Testis (tissue), 3 donors: Measurements from ENCODE around the gene ENTREP3. TPM values are rescaled to one million over a fixed set of nuclear protein-coding genes. Genes with fewer than 3 reads are reported as not detected.

Source experiments
- DNase-seq: peaks from one replicate; pipeline ENCODE4 v3.0.0-alpha.2; 2019
- H3K27ac ChIP-seq, 2 donors: fragments of 200-600 bp; sonication (generic); one replicate each; pipeline ENCODE4 v1.5.1; 2019
- H3K27me3 ChIP-seq: fragments of 200-600 bp; sonication (generic); one replicate; pipeline ENCODE4 v1.5.1; 2019
- H3K36me3 ChIP-seq: fragments of 200-600 bp; sonication (generic); one replicate; pipeline ENCODE4 v1.5.1; 2017; ENCODE audit warnings: low read depth; ENCODE audit errors: missing control alignments
- H3K4me1 ChIP-seq: fragments of 200-600 bp; sonication (generic); one replicate; pipeline ENCODE4 v1.5.1; 2019
- H3K4me3 ChIP-seq, 2 donors: fragments of 200-600 bp; sonication (generic); one replicate each; pipeline ENCODE4 v1.5.1; 2017 to 2019
- H3K9me3 ChIP-seq: fragments of 200-600 bp; sonication (generic); one replicate; pipeline ENCODE4 v1.5.1; 2017
- CTCF ChIP-seq, 3 experiments: fragments of 450-650 bp in 2 of 3; fragments of 200-600 bp in 1 of 3; sonication (generic) in 1 of 3; IDR thresholded peaks; one replicate each; pipeline ENCODE4 v1.5.1; 2016 to 2019; ENCODE audit warnings: antibody characterized with exemption in 3 of 3, mild to moderate bottlenecking in 2 of 3, moderate library complexity in 1 of 3
- POLR2A ChIP-seq: fragments of 450-650 bp; IDR thresholded peaks from one replicate; pipeline ENCODE4 v1.6.1; 2017; ENCODE audit warnings: antibody characterized with exemption, mild to moderate bottlenecking, moderate library complexity
- WGBS, 2 donors: methylation state at CpG; one replicate each; pipeline ENCODE4 v1.1.5; 2018; 5-methylcytosine and 5-hydroxymethylcytosine counted together
- intact Hi-C: fragments of 100-400 bp; cut with DNase I; formaldehyde crosslinking; loops from one replicate; pipeline ENCODE4 v1.15.1; 2023; ENCODE audit warnings: low total_unique reads
- polyA plus RNA-seq: library from polyadenylated mRNA; stranded (reverse); fragments of 350-450 nt; fragmentation: Illumina TruSeq; extraction: RNeasy Lipid Tissue Mini Kit (QIAGEN cat#74804); gene quantifications from one replicate; pipeline ENCODE4 v1.2.3, GENCODE V29; 2014; ENCODE audit warnings: low read depth, low replicate concordance; ENCODE audit not compliant: insufficient read depth
- total RNA-seq, 2 donors: library from RNA; depleted of rRNA; stranded (reverse); fragments of >200 nt; gene quantifications; one replicate each; pipeline ENCODE4 v1.2.3, GENCODE V29; 2016

The ENTREP3 gene
- total and polyA plus RNA-seq, 3 donors from 2014 or later = 14.3 to 27.9 (median 15.8) TPM

DNA sequence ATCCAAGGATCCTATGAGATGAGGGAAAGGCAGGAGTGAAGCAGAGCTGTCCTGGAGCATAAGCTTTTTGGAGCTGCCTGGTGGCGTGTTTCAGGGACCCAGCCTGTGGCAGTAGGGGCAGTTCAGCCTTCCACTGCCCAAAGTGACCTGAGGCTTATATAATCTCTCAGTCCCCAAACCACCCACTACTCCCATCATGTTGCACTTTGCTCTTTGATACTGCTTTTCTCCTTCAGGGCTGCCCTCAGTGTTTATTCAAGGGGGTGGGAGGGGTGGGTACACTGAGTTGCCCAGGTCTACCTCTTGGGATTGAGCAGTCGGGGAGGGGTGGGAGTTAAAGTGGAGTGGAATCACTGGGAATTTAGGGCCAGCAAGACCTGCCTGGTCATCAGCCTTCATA is 31.3 kb upstream of the ENTREP3 start:
- DNase-seq = no peak
- no peak for TF ChIP-seq POLR2A
- no peak for TF ChIP-seq CTCF (IDR thresholded peaks at IDR 0.05)
- Histone ChIP-seq H3K27ac (no peak overlapping the region), H3K9me3 (no peaks in the 10 kb centered on the region), H3K36me3 (no peaks in the 10 kb centered on the region), H3K27me3 (no peaks in the 10 kb centered on the region), H3K4me1 (no peaks in the 10 kb centered on the region), H3K4me3 (no peak overlapping the region)
- intact Hi-C loops = no loop called here
- 92 to 95% methylated on average over 2 of the region's 2 CpGs for WGBS, 2 donors

GRCh38 chr1:155285631-155286044 is 30.4 kb upstream of the ENTREP3 start:
- no peaks in the 10 kb centered on the region for H3K9me3 ChIP-seq
- no peaks in the 10 kb centered on the region for H3K36me3 ChIP-seq
- H3K4me3 ChIP-seq = no peak overlapping the region
- no peak overlapping the region for H3K27ac ChIP-seq
- WGBS, 2 donors = 92% methylated on average over 2 to 17 of the region's 18 CpGs
- TF ChIP-seq CTCF (IDR thresholded peaks at IDR 0.05) (no peak), POLR2A (no peak)
- DNase-seq = no peak
- no peaks in the 10 kb centered on the region for H3K4me1 ChIP-seq
- no peaks in the 10 kb centered on the region for H3K27me3 ChIP-seq
- intact Hi-C loops = no loop called here

- no peaks in the 10 kb centered on the region for H3K9me3 ChIP-seq
- WGBS, 2 donors = 93 to 96% methylated on average over 9 to 14 of the region's 14 CpGs
- no peak overlapping the region for H3K4me3 ChIP-seq
- H3K27ac ChIP-seq = no peak overlapping the region
- no peaks in the 10 kb centered on the region for H3K27me3 ChIP-seq
- no peak for DNase-seq
- intact Hi-C loops = no loop called here
- no peaks in the 10 kb centered on the region for H3K36me3 ChIP-seq
- TF ChIP-seq POLR2A (no peak), CTCF (IDR thresholded peaks at IDR 0.05) (no peak)
- H3K4me1 ChIP-seq = no peaks in the 10 kb centered on the region
Measured at GRCh38 chr1:155285063-155285462, 29.8 kb upstream of the ENTREP3 start.

- Histone ChIP-seq H3K36me3 (no peaks in the 10 kb centered on the region), H3K27ac (no peak overlapping the region), H3K9me3 (no peaks in the 10 kb centered on the region), H3K27me3 (no peaks in the 10 kb centered on the region), H3K4me3 (no peak overlapping the region), H3K4me1 (no peaks in the 10 kb centered on the region)
- no peak for TF ChIP-seq POLR2A
- TF ChIP-seq CTCF (IDR thresholded peaks at IDR 0.05) = no peak
- WGBS, 2 donors = 91 to 100% methylated on average over 2 to 12 of the region's 12 CpGs
- intact Hi-C loops = no loop called here
- DNase-seq = no peak
Measured at GRCh38 chr1:155284476-155284875, 29.2 kb upstream of the ENTREP3 start.

DNA sequence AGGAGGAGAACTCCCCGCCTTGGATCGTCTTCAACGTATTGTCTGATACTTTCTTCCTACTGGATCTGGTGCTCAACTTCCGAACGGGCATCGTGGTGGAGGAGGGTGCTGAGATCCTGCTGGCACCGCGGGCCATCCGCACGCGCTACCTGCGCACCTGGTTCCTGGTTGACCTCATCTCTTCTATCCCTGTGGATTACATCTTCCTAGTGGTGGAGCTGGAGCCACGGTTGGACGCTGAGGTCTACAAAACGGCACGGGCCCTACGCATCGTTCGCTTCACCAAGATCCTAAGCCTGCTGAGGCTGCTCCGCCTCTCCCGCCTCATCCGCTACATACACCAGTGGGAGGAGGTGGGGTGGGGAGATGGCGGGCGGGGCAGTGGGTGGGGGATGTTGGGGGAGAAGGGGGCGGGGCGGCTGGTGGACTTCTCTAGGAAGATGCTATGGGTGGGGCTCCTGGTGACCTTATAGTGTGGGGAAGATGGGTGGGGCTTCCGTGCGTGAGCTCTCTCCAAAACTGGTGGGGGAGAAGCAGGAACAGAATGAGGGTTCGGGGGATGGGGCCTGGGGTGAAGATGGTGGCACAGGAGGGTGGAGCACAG is 27.3 kb upstream of the ENTREP3 start:
- Histone ChIP-seq H3K9me3 (no peaks in the 10 kb centered on the region), H3K4me3 (no peak overlapping the region), H3K27ac (no peak overlapping the region), H3K4me1 (peaks cover 8% of the 10 kb centered on the region), H3K36me3 (no peaks in the 10 kb centered on the region), H3K27me3 (no peaks in the 10 kb centered on the region)
- DNase-seq = no peak
- intact Hi-C loops = no loop called here
- WGBS, 2 donors = 70 to 84% methylated on average over 29 of the region's 29 CpGs
- TF ChIP-seq POLR2A (no peak), CTCF (IDR thresholded peaks at IDR 0.05) (no peak)
